GM23248 (cell line): ENCODE measurements around the gene KIF3A. TPM values are rescaled to one million over a fixed set of nuclear protein-coding genes. Genes with fewer than 3 reads are reported as not detected.

ENCODE experiments used
- DNase-seq: peaks from one replicate; pipeline ENCODE4 v3.0.0-alpha.2; 2015
- H2AFZ ChIP-seq: fragments of 200-600 bp; sonication (generic); 2 replicates; pipeline ENCODE4 v1.6.1; 2016; ENCODE audit warnings: antibody characterized with exemption
- H3F3A ChIP-seq: fragments of 200-600 bp; sonication (generic); 2 replicates; pipeline ENCODE4 v1.6.1; 2016; ENCODE audit warnings: mild to moderate bottlenecking, antibody characterized with exemption, mixed run types; ENCODE audit not compliant: insufficient read depth
- H3K27ac ChIP-seq: fragments of 200-600 bp; sonication (generic); 2 replicates; pipeline ENCODE4 v1.5.1; 2016; ENCODE audit warnings: mild to moderate bottlenecking
- H3K27me3 ChIP-seq: fragments of 200-600 bp; sonication (generic); replicated peaks from 2 replicates; pipeline ENCODE4 v1.6.1; 2016; ENCODE audit warnings: mild to moderate bottlenecking; ENCODE audit not compliant: insufficient read depth
- H3K36me3 ChIP-seq: fragments of 200-600 bp; sonication (generic); 2 replicates; pipeline ENCODE4 v1.6.1; 2016; ENCODE audit warnings: low read depth, mild to moderate bottlenecking
- H3K4me1 ChIP-seq: fragments of 200-600 bp; sonication (generic); 2 replicates; pipeline ENCODE4 v1.6.1; 2016; ENCODE audit warnings: mild to moderate bottlenecking; ENCODE audit not compliant: insufficient read depth
- H3K4me2 ChIP-seq: fragments of 200-600 bp; sonication (generic); one replicate; pipeline ENCODE4 v1.6.1; 2016; ENCODE audit warnings: mild to moderate bottlenecking; ENCODE audit not compliant: unreplicated experiment
- H3K4me3 ChIP-seq: fragments of 200-600 bp; sonication (generic); 2 replicates; pipeline ENCODE4 v1.5.1; 2016; ENCODE audit warnings: mild to moderate bottlenecking
- H3K79me2 ChIP-seq: fragments of 200-600 bp; sonication (generic); 2 replicates; pipeline ENCODE4 v1.6.1; 2016; ENCODE audit warnings: mild to moderate bottlenecking; ENCODE audit not compliant: insufficient read depth
- H3K9ac ChIP-seq: fragments of 200-600 bp; sonication (generic); 2 replicates; pipeline ENCODE4 v1.6.1; 2016; ENCODE audit warnings: mild to moderate bottlenecking
- H3K9me2 ChIP-seq: fragments of 200-600 bp; sonication (generic); 2 replicates; pipeline ENCODE4 v1.6.1; 2016; ENCODE audit warnings: mixed run types, mild to moderate bottlenecking, moderate library complexity; ENCODE audit not compliant: insufficient read depth
- H3K9me3 ChIP-seq: fragments of 200-600 bp; sonication (generic); one replicate; pipeline ENCODE4 v1.6.1; 2017; ENCODE audit warnings: low read depth
- H4K20me1 ChIP-seq: fragments of 200-600 bp; sonication (generic); 2 replicates; pipeline ENCODE4 v1.6.0; 2016; ENCODE audit not compliant: insufficient read depth
- EZH2 ChIP-seq: fragments of 200-600 bp; sonication (generic); IDR thresholded peaks from 2 replicates; pipeline ENCODE4 v1.6.1; 2018; ENCODE audit warnings: antibody characterized with exemption, mild to moderate bottlenecking; ENCODE audit not compliant: insufficient read depth, poor library complexity, severe bottlenecking
- EZH2phosphoT487 ChIP-seq: fragments of 200-600 bp; sonication (generic); IDR thresholded peaks from 2 replicates; pipeline ENCODE4 v1.6.1; 2018; ENCODE audit warnings: antibody characterized with exemption, moderate library complexity, mild to moderate bottlenecking, low read depth; ENCODE audit not compliant: insufficient read depth
- WGBS, 2 experiments: methylation state at CpG; one replicate each; pipeline ENCODE4 v1.1.6; 2015 to 2017; ENCODE audit warnings: low lambda C conversion rate in 2 of 2, low coverage in 1 of 2; ENCODE audit errors: missing lambda C conversion rate in 2 of 2; 5-methylcytosine and 5-hydroxymethylcytosine counted together
- in situ Hi-C: fragments of 300-500 bp; cut with MboI; formaldehyde crosslinking; loops from 2 replicates; pipeline ENCODE4 v1.15.0; 2020
- polyA plus RNA-seq: library from polyadenylated mRNA; unstranded; fragments of >200 nt; fragmentation: Nextera tagmentation; extraction: Ambion mirVana; gene quantifications from 2 replicates; pipeline ENCODE4 v1.2.1, GENCODE V29; 2016
- total RNA-seq: library from RNA; depleted of rRNA; stranded (reverse); fragments of >200 nt; shearing (Covaris generic); gene quantifications from 2 replicates; pipeline ENCODE4 v1.2.3, GENCODE V29; 2014

The KIF3A gene
- total and polyA plus RNA-seq, 2 experiments from 2014 or later: 6.8 to 18.8 TPM

- H3F3A ChIP-seq: peaks cover 3% of the 10 kb centered on the region
- no peak for DNase-seq
- peaks cover 12% of the 10 kb centered on the region for H3K36me3 ChIP-seq
- H3K79me2 ChIP-seq: peaks cover 23% of the 10 kb centered on the region
- no peaks in the 10 kb centered on the region for H3K9me2 ChIP-seq
- H3K27me3 ChIP-seq: no peaks in the 10 kb centered on the region
- no peak overlapping the region for H2AFZ ChIP-seq
- H4K20me1 ChIP-seq: no peaks in the 10 kb centered on the region
- H3K4me1 ChIP-seq: peaks cover 4% of the 10 kb centered on the region
- H3K27ac ChIP-seq: no peak overlapping the region
- no peak overlapping the region for H3K4me2 ChIP-seq
- TF ChIP-seq EZH2 (no peak), EZH2phosphoT487 (no peak)
- no peaks in the 10 kb centered on the region for H3K9me3 ChIP-seq
- in situ Hi-C loops: no loop called here
- no peak overlapping the region for H3K4me3 ChIP-seq
- H3K9ac ChIP-seq: no peak overlapping the region
- WGBS, 2 experiments: 91 to 96% methylated on average over 11 of the region's 11 CpGs
Observed at GRCh38 chr5:132762246-132763000, 25.1 kb upstream of the KIF3A start.

- Histone ChIP-seq H3K4me3 (no peak overlapping the region), H3K9me3 (no peaks in the 10 kb centered on the region), H3K79me2 (peaks cover 14% of the 10 kb centered on the region), H3K4me1 (no peaks in the 10 kb centered on the region), H3K9ac (no peak overlapping the region), H3K36me3 (peaks cover 12% of the 10 kb centered on the region), H3K9me2 (no peaks in the 10 kb centered on the region), H3K27ac (no peak overlapping the region), H2AFZ (no peak overlapping the region), H3F3A (no peaks in the 10 kb centered on the region), H3K4me2 (no peak overlapping the region), H4K20me1 (no peaks in the 10 kb centered on the region), H3K27me3 (no peaks in the 10 kb centered on the region)
- in situ Hi-C loops: no loop called here
- TF ChIP-seq EZH2phosphoT487 (no peak), EZH2 (no peak)
- 91 to 95% methylated on average over 21 to 22 of the region's 22 CpGs for WGBS, 2 experiments
- DNase-seq: no peak
Observed at GRCh38 chr5:132761321-132762240, 24.2 kb upstream of the KIF3A start.

GRCh38 chr5:132760601-132761317 lies 23.4 kb upstream of the KIF3A start:
- Histone ChIP-seq H3K9me2 (no peaks in the 10 kb centered on the region), H4K20me1 (no peaks in the 10 kb centered on the region), H3K27me3 (no peaks in the 10 kb centered on the region), H3K4me1 (no peaks in the 10 kb centered on the region), H3K36me3 (peaks cover 12% of the 10 kb centered on the region), H3K4me3 (no peak overlapping the region), H3K27ac (no peak overlapping the region), H3K9me3 (no peaks in the 10 kb centered on the region), H2AFZ (no peak overlapping the region), H3K79me2 (peaks cover 6% of the 10 kb centered on the region; the same call in 1 of the 2 replicates), H3K4me2 (no peak overlapping the region), H3F3A (no peaks in the 10 kb centered on the region), H3K9ac (no peak overlapping the region)
- DNase-seq: no peak
- in situ Hi-C loops: no loop called here
- TF ChIP-seq EZH2phosphoT487 (no peak), EZH2 (no peak)
- WGBS, 2 experiments: 96 to 97% methylated on average over 20 to 21 of the region's 21 CpGs

GRCh38 chr5:132760049-132760420 lies 22.7 kb upstream of the KIF3A start:
- 92 to 93% methylated on average over 12 of the region's 12 CpGs for WGBS, 2 experiments
- peaks cover 12% of the 10 kb centered on the region for H3K36me3 ChIP-seq

More at GRCh38 chr5:132760049-132760420, 22.7 kb upstream of the KIF3A start:
- H3K4me1 ChIP-seq: no peaks in the 10 kb centered on the region
- TF ChIP-seq EZH2phosphoT487 (no peak), EZH2 (no peak)
- no peak overlapping the region for H3K27ac ChIP-seq
- in situ Hi-C loops: no loop called here
- H3K9me3 ChIP-seq: no peaks in the 10 kb centered on the region
- no peaks in the 10 kb centered on the region for H3F3A ChIP-seq
- H3K4me2 ChIP-seq: no peak overlapping the region
- no peak overlapping the region for H3K4me3 ChIP-seq
- no peaks in the 10 kb centered on the region for H3K27me3 ChIP-seq
- H4K20me1 ChIP-seq: no peaks in the 10 kb centered on the region
- no peaks in the 10 kb centered on the region for H3K9me2 ChIP-seq
- H3K9ac ChIP-seq: no peak overlapping the region
- H2AFZ ChIP-seq: no peak overlapping the region
- no peaks in the 10 kb centered on the region for H3K79me2 ChIP-seq
- no peak for DNase-seq
